ENCODE results near the gene GLTP. TPM values are rescaled to one million over a fixed set of nuclear protein-coding genes. Genes with fewer than 3 reads are reported as not detected.
"Not testable (repeated sequence)": the region's sequence is repeated elsewhere in the genome, so short reads cannot be mapped to it uniquely, and the experiment has no call there.

GLTP gene
- total and polyA plus RNA-seq, 2 of the 4 experiments (the other 2 are of a cell fraction) = 34.4 to 58.4 TPM

DNA sequence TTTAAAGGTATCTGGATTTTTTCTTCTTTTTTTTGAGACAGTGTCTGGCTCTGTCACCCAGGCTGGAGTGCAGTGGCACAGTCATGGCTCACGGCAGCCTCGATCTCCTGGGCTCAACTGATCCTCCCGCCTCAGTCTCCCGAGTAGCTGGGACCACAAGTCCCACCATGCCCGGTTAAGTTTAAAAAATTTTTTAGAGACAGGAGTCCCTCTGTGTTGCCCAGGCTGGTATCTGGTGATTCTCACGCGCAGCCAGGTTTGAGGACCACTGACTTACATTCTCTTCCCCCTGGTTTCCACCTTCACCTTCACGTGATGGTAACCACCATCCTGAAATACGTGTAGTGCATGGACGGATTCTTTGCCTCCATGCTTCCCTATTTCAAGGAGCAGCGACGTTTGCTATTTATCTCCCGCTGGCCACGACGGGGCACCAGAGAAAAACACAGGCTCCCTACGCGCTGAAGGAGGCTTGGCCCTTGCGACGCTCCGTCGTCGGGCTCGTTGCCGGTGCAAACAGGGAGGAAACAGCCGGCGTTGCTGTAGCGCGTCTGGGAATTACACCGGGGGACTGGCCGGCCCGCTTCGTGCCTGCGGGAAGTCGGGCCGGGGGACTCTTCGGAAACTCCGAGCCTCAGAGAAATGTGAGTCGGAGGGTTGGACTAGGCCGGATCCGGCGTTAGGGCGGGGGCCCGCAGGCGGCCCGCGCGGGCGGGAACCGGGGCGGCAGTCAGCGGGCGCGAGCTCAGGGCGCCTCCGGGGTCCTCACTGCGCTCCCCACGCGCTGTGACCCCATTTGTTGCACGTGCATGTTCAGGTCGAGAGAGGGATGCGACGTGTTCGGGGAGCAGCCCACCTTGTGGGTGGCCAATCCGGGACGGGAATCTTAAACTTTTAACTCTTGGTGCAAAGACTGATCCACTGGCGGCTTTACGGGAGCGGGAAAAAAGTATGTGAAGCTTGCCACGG is 19.7 kb upstream of the GLTP start, which contains the start of gene TCHP (continued):
- peak; percentile 50; the same call in 1 of the 2 replicates for TF ChIP-seq RAD21 (IDR thresholded peaks at IDR 0.05; ENCODE audit: low read length)

GRCh38 chr12:109899345-109899744 is 19.0 kb upstream of the GLTP start:
- DNase-seq; H3K27me3 ChIP-seq (ENCODE audit: control insufficient read depth, insufficient read depth, low read length); H3K9me1 ChIP-seq (ENCODE audit: insufficient read depth, low read length); H2BK20ac ChIP-seq (ENCODE audit: low read depth, low read length); H3K14ac ChIP-seq (replicated peaks; ENCODE audit: low read depth, low read length); POLR2A ChIA-PET (ENCODE audit: unreplicated experiment); H3K9me3 ChIP-seq (ENCODE audit: control insufficient read depth, insufficient read depth, low read length); H3K4me2 ChIP-seq (ENCODE audit: low read depth, low read length); H4K91ac ChIP-seq (ENCODE audit: insufficient read depth, low read depth, low read length); H2BK5ac ChIP-seq (ENCODE audit: low read depth, low read length, poor library complexity, severe bottlenecking); H4K20me1 ChIP-seq (ENCODE audit: insufficient read depth, low read length); H3K4me3 ChIP-seq (ENCODE audit: insufficient read depth, low read depth, low read length); CTCF ChIA-PET; ATAC-seq (ENCODE audit: low read depth); dilution Hi-C loops (cut with HindIII; ENCODE audit: low sequenced_read_pairs, unreplicated experiment); H3K36me3 ChIP-seq (ENCODE audit: control insufficient read depth, insufficient read depth, low read length); in situ Hi-C loops (cut with MboI; ENCODE audit: low sequenced_read_pairs); intact Hi-C loops (cut with micrococcal nuclease); H2AK9ac ChIP-seq (replicated peaks; ENCODE audit: low read depth, low read length, poor library complexity); H3K56ac ChIP-seq (ENCODE audit: extremely low read depth, insufficient read depth, low read length); BruUV-seq (replicated peaks); H3K4me1 ChIP-seq (ENCODE audit: control insufficient read depth, insufficient read depth, low read length); H3K27ac ChIP-seq (ENCODE audit: insufficient read depth, low read length); H3K18ac ChIP-seq (ENCODE audit: low read depth, low read length): not testable (repeated sequence)
- Histone ChIP-seq H2BK120ac (ENCODE audit: low read depth, low read length) (peak overlapping the region; percentile 98; the same call in 1 of the 2 replicates), H4K8ac (ENCODE audit: low read depth in 2 of 2, low read length in 2 of 2) (peak overlapping the region; percentile 88 to 97; a peak in 3 of 4 replicates), H3K9ac (ENCODE audit: low read depth, low read length) (peak overlapping the region; percentile 91; the same call in 1 of the 2 replicates), H3K4ac (ENCODE audit: low read depth, low read length) (peak overlapping the region; percentile 98; the same call in 1 of the 2 replicates), H2BK15ac (ENCODE audit: low read depth, low read length) (peak overlapping the region; percentile 94; the same call in 1 of the 3 replicates), H2AFZ (replicated peaks; ENCODE audit: low read length, poor library complexity) (peak overlapping the region; percentile 97), H4K5ac (ENCODE audit: low read depth, low read length) (0 out of 2 replicates have a peak overlapping the region, but pooled peaks have one; percentile 11), H2AK5ac (ENCODE audit: low read depth, low read length) (0 out of 2 replicates have a peak overlapping the region, but pooled peaks have one; percentile 33), H3K79me1 (ENCODE audit: low read depth in 1 of 2, low read length in 2 of 2) (peaks cover 17 to 47% of the 10 kb centered on the region in 2 experiments), H3K23ac (ENCODE audit: low read depth, low read length) (peak overlapping the region; percentile 99; the same call in 1 of the 2 replicates)
- WGBS, 2 experiments (ENCODE audit: extremely low coverage in 2 of 2, insufficient read length in 1 of 2) = 99% methylated on average over 10 of the region's 15 CpGs; no CpG with 5 or more reads in 1 of the 2 experiments
